HepG2 (cell line): ENCODE measurements around the gene CORO1A. TPM values are rescaled to one million over a fixed set of nuclear protein-coding genes. Genes with fewer than 3 reads are reported as not detected.

Source experiments
- AGO2 ChIP-seq: fragments of 200-400 bp; formaldehyde crosslinking; optimal IDR thresholded peaks from 2 replicates; pipeline ENCODE3; 2017; ENCODE audit warnings: mild to moderate bottlenecking, low read depth, low read length, moderate library complexity
- FOSL1 ChIP-seq: sonication (generic); formaldehyde crosslinking; IDR thresholded peaks from 2 replicates; pipeline ENCODE4 v1.9.0; 2021; ENCODE audit warnings: missing genetic modification reagents, borderline replicate concordance
- HCFC1 ChIP-seq: fragments of 150-350 bp; IDR thresholded peaks from 2 replicates; pipeline ENCODE4 v1.6.1; 2014; ENCODE audit warnings: low read depth, low read length
- HIVEP1 ChIP-seq: sonication (generic); formaldehyde crosslinking; IDR thresholded peaks from 2 replicates; pipeline ENCODE4 v1.4.0; 2020; ENCODE audit warnings: mild to moderate bottlenecking, missing genetic modification reagents
- HMG20A ChIP-seq: IDR thresholded peaks from 2 replicates; pipeline ENCODE4 v1.6.1; 2016; ENCODE audit warnings: borderline replicate concordance
- NFYB ChIP-seq: sonication (generic); formaldehyde crosslinking; IDR thresholded peaks from 2 replicates; pipeline ENCODE4 v1.4.0; 2020; ENCODE audit warnings: missing genetic modification reagents
- PHF8 ChIP-seq: sonication (generic); formaldehyde crosslinking; IDR thresholded peaks from 2 replicates; pipeline ENCODE4 v1.5.0; 2020; ENCODE audit warnings: missing genetic modification reagents
- RELA ChIP-seq: sonication (generic); formaldehyde crosslinking; IDR thresholded peaks from 2 replicates; pipeline ENCODE4 v1.4.0; 2020; ENCODE audit warnings: missing genetic modification reagents
- SATB2 ChIP-seq: sonication (generic); formaldehyde crosslinking; IDR thresholded peaks from 2 replicates; pipeline ENCODE4 v1.5.0; 2020; ENCODE audit warnings: missing genetic modification reagents
- SNAPC2 ChIP-seq: sonication (generic); formaldehyde crosslinking; IDR thresholded peaks from 2 replicates; pipeline ENCODE4 v1.8.1; 2022; ENCODE audit warnings: mild to moderate bottlenecking, missing genetic modification reagents
- XBP1 ChIP-seq: sonication (generic); formaldehyde crosslinking; IDR thresholded peaks from 2 replicates; pipeline ENCODE4 v1.5.0; 2020; ENCODE audit warnings: missing genetic modification reagents
- ZC3H13 ChIP-seq: sonication (generic); formaldehyde crosslinking; IDR thresholded peaks from 2 replicates; pipeline ENCODE4 v1.8.1; 2023; ENCODE audit warnings: mild to moderate bottlenecking, missing genetic modification reagents, moderate library complexity
- ZFP36L2 ChIP-seq: sonication (generic); formaldehyde crosslinking; IDR thresholded peaks from 2 replicates; pipeline ENCODE4 v1.4.0; 2020; ENCODE audit warnings: missing genetic modification reagents
- ZMYM4 ChIP-seq: sonication (generic); formaldehyde crosslinking; IDR thresholded peaks from 2 replicates; pipeline ENCODE4 v1.8.1; 2023; ENCODE audit warnings: mild to moderate bottlenecking, missing genetic modification reagents
- ZNF124 ChIP-seq: sonication (generic); formaldehyde crosslinking; IDR thresholded peaks from 2 replicates; pipeline ENCODE4 v1.4.0; 2020; ENCODE audit warnings: missing genetic modification reagents
- ZNF569 ChIP-seq: sonication (generic); formaldehyde crosslinking; IDR thresholded peaks from 2 replicates; pipeline ENCODE4 v1.5.0; 2020; ENCODE audit warnings: mild to moderate bottlenecking, missing genetic modification reagents, moderate library complexity, borderline replicate concordance
- ZNF572 ChIP-seq: sonication (generic); formaldehyde crosslinking; IDR thresholded peaks from 2 replicates; pipeline ENCODE4 v1.5.1; 2020; ENCODE audit warnings: mild to moderate bottlenecking, missing genetic modification reagents
- ZNF713 ChIP-seq: sonication (generic); formaldehyde crosslinking; IDR thresholded peaks from 2 replicates; pipeline ENCODE4 v1.4.0; 2020; ENCODE audit warnings: mild to moderate bottlenecking, missing genetic modification reagents
- polyA plus RNA-seq, 8 experiments: library from polyadenylated mRNA; depleted of rRNA in 3 of 8; stranded (reverse) in 7 of 8; unstranded in 1 of 8; fragments of >200 nt; fragmentation: Illumina TruSeq in 4 of 8; extraction: Trizol in 4 of 8; gene quantifications; 2 replicates each; pipeline versions ENCODE4 v1.2.1 to v1.2.3, GENCODE V29; 2011 to 2016; ENCODE audit warnings: low read depth in 4 of 8, missing spikeins in 1 of 8, mixed read lengths in 1 of 8; ENCODE audit not compliant: insufficient read depth in 1 of 8
- total RNA-seq, 5 experiments: library from RNA; depleted of rRNA; stranded (reverse); fragments of >200 nt; fragmentation: Illumina TruSeq; extraction: Trizol; gene quantifications; 2 replicates each; pipeline ENCODE4 v1.2.3, GENCODE V29; 2016; ENCODE audit warnings: low read depth in 1 of 5
- TF ChIP-seq, protein P1 (sequence below): sonication (generic); formaldehyde crosslinking; IDR thresholded peaks from 2 replicates; pipeline ENCODE4 v1.8.0; 2022; ENCODE audit warnings: missing genetic modification reagents, mild to moderate bottlenecking, borderline replicate concordance
- TF ChIP-seq, protein P2 (sequence below): sonication (generic); formaldehyde crosslinking; IDR thresholded peaks from 2 replicates; pipeline ENCODE4 v1.8.0; 2022; ENCODE audit warnings: missing genetic modification reagents, low read depth, mild to moderate bottlenecking, borderline replicate concordance
- TF ChIP-seq, protein P3 (sequence below): sonication (generic); formaldehyde crosslinking; IDR thresholded peaks from 2 replicates; pipeline ENCODE4 v1.4.0; 2020; ENCODE audit warnings: missing genetic modification reagents
- TF ChIP-seq, protein P4 (sequence below): IDR thresholded peaks from 2 replicates; pipeline ENCODE4 v1.6.1; 2016
- TF ChIP-seq, protein P5 (sequence below): conservative IDR thresholded peaks from 2 replicates; pipeline ENCODE4 v1.6.1; 2018; ENCODE audit warnings: missing genetic modification reagents
- TF ChIP-seq, protein P6 (sequence below): sonication (generic); formaldehyde crosslinking; IDR thresholded peaks from 2 replicates; pipeline ENCODE4 v1.9.0; 2022; ENCODE audit warnings: missing genetic modification reagents, mild to moderate bottlenecking, borderline replicate concordance

The CORO1A gene
- total and polyA plus RNA-seq, 2 of the 13 experiments (the other 11 are each of a cell fraction or from before 2014, with no cell fraction given): 6.5 to 12.9 TPM

DNA sequence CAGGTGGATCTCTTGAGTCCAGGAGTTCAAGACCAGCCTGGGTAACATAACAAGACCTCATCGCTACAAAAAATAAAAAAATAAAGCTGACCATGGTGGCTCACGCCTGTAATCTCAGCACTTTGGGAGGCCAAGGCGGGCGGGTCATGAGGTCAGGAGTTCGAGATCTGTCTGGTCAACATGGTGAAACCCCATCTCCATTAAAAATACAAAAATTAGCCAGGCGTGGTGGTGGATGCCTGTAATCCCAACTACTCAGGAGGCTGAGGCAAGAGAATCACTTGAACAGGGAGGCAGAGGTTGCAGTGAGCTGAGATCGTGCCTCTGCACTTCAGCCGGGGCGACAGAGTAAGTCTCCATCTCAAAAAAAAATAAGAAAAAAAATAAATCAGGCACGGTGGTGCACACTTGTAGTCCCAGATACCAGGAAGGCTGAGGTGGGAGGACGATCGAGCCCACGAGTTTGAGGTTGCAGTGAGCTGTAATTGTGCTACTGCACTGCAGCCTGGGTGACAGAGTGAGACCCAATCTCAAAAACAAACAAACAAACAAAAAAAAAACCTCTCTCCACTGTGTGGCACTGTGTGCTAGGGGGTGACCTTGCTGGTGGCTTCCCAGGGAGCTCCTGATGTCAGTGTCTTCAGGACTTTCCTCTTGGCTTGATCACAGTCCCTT lies 40.6 kb upstream of the CORO1A start (continued):
- no peak for TF ChIP-seq HCFC1
- TF ChIP-seq ZMYM4 (CRISPR knock-in tag): no peak
- TF ChIP-seq ZNF713 (CRISPR knock-in tag): no peak
- no peak for TF ChIP-seq AGO2
- TF ChIP-seq, protein P1, sequence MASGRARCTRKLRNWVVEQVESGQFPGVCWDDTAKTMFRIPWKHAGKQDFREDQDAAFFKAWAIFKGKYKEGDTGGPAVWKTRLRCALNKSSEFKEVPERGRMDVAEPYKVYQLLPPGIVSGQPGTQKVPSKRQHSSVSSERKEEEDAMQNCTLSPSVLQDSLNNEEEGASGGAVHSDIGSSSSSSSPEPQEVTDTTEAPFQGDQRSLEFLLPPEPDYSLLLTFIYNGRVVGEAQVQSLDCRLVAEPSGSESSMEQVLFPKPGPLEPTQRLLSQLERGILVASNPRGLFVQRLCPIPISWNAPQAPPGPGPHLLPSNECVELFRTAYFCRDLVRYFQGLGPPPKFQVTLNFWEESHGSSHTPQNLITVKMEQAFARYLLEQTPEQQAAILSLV (CRISPR knock-in tag): 0 out of 2 replicates have a peak, but pooled peaks have one; percentile 45
- TF ChIP-seq ZFP36L2 (CRISPR knock-in tag): no peak
- TF ChIP-seq RELA (CRISPR knock-in tag): no peak
- TF ChIP-seq SNAPC2: no peak
- no peak for TF ChIP-seq XBP1
- TF ChIP-seq, protein P2, sequence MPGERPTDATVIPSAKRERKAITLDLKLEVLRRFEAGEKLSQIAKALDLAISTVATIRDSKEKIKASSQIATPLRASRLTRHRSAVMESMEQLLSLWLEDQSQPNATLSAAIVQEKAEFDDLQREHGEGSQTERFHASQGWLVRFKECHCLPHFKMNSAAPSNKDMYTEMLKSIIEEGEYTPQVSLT: no peak
- TF ChIP-seq HIVEP1 (CRISPR knock-in tag): peak; percentile 47; the same call in 1 of the 2 replicates
- TF ChIP-seq NFYB (CRISPR knock-in tag): no peak
- no peak for TF ChIP-seq ZNF572 (CRISPR knock-in tag)
- no peak for TF ChIP-seq HMG20A (CRISPR knock-in tag)
- TF ChIP-seq PHF8: no peak
- TF ChIP-seq, protein P3, sequence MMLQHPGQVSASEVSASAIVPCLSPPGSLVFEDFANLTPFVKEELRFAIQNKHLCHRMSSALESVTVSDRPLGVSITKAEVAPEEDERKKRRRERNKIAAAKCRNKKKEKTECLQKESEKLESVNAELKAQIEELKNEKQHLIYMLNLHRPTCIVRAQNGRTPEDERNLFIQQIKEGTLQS (CRISPR knock-in tag): no peak
- no peak for TF ChIP-seq ZNF124
- TF ChIP-seq, protein P4, sequence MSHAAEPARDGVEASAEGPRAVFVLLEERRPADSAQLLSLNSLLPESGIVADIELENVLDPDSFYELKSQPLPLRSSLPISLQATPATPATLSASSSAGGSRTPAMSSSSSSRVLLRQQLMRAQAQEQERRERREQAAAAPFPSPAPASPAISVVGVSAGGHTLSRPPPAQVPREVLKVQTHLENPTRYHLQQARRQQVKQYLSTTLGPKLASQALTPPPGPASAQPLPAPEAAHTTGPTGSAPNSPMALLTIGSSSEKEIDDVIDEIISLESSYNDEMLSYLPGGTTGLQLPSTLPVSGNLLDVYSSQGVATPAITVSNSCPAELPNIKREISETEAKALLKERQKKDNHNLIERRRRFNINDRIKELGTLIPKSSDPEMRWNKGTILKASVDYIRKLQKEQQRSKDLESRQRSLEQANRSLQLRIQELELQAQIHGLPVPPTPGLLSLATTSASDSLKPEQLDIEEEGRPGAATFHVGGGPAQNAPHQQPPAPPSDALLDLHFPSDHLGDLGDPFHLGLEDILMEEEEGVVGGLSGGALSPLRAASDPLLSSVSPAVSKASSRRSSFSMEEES (CRISPR knock-in tag): no peak
- TF ChIP-seq, protein P5, sequence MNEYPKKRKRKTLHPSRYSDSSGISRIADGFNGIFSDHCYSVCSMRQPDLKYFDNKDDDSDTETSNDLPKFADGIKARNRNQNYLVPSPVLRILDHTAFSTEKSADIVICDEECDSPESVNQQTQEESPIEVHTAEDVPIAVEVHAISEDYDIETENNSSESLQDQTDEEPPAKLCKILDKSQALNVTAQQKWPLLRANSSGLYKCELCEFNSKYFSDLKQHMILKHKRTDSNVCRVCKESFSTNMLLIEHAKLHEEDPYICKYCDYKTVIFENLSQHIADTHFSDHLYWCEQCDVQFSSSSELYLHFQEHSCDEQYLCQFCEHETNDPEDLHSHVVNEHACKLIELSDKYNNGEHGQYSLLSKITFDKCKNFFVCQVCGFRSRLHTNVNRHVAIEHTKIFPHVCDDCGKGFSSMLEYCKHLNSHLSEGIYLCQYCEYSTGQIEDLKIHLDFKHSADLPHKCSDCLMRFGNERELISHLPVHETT: no peak
- TF ChIP-seq ZNF569 (CRISPR knock-in tag): no peak
- TF ChIP-seq ZC3H13 (CRISPR knock-in tag): no peak
- TF ChIP-seq SATB2: no peak
- TF ChIP-seq, protein P6, sequence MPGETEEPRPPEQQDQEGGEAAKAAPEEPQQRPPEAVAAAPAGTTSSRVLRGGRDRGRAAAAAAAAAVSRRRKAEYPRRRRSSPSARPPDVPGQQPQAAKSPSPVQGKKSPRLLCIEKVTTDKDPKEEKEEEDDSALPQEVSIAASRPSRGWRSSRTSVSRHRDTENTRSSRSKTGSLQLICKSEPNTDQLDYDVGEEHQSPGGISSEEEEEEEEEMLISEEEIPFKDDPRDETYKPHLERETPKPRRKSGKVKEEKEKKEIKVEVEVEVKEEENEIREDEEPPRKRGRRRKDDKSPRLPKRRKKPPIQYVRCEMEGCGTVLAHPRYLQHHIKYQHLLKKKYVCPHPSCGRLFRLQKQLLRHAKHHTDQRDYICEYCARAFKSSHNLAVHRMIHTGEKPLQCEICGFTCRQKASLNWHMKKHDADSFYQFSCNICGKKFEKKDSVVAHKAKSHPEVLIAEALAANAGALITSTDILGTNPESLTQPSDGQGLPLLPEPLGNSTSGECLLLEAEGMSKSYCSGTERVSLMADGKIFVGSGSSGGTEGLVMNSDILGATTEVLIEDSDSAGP (CRISPR knock-in tag): no peak
- no peak for TF ChIP-seq FOSL1 (CRISPR knock-in tag)
